ENCODE data around the gene CCN5. TPM values are rescaled to one million over a fixed set of nuclear protein-coding genes. Genes with fewer than 3 reads are reported as not detected.
"Not testable (repeated sequence)": the region's sequence is repeated elsewhere in the genome, so short reads cannot be mapped to it uniquely, and the experiment has no call there.

CCN5 gene
- total and polyA plus RNA-seq, 7 donors, result 1.0 to 48.7 (median 15.0) TPM

GRCh38 chr20:44762466-44763140 lies 47.4 kb downstream of the CCN5 start:
- DNase-seq, result no peak
- Histone ChIP-seq H3K27me3 (peaks cover 0 to 5% (median 0%) of the 10 kb centered on the region in 3 donors), H3K36me3 (no peaks in the 10 kb centered on the region), H3K9me3 (no peaks in the 10 kb centered on the region), H3K27ac (peak overlapping the region in 1 of 4 donors; percentile 62), H3K4me3 (no peak overlapping the region), H3K4me1 (no peaks in the 10 kb centered on the region)
- peak in 1 of 4 donors; percentile 21 for TF ChIP-seq POLR2AphosphoS5 (IDR thresholded peaks at IDR 0.05)
- no peak for TF ChIP-seq POLR2A (IDR thresholded peaks at IDR 0.05)
- WGBS, 2 donors, result 76 to 81% methylated on average over 10 of the region's 10 CpGs
- intact Hi-C loops (cut with DNase I), result no loop called here

DNA sequence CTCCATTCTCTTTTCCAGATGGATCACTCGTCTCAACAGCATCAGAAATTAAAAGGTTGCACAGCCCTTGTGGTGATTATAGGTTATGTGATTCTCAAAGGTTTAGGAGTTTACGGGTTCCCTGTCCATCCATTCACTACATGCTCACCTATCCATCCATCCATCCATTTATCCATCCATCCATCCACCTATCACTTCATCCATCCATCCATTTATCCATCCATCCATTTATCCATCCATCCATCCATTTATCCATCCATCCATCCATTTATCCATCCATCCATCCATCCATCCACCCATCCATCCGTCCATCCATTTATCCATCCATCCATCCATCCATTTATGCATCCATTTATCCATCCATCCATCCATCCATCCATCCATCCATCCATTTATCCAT lies 48.6 kb downstream of the CCN5 start:
- intact Hi-C loops (cut with DNase I); H3K27me3 ChIP-seq; H3K36me3 ChIP-seq; H3K4me1 ChIP-seq; H3K9me3 ChIP-seq; H3K27ac ChIP-seq; H3K4me3 ChIP-seq; DNase-seq: not testable (repeated sequence)
- WGBS, 2 donors, result 91 to 92% methylated on average over 3 of the region's 3 CpGs

GRCh38 chr20:44765091-44765490 lies 49.9 kb downstream of the CCN5 start:
- H3K9me3 ChIP-seq, result no peaks in the 10 kb centered on the region
- TF ChIP-seq POLR2A (IDR thresholded peaks at IDR 0.05) (no peak), POLR2AphosphoS5 (IDR thresholded peaks at IDR 0.05) (no peak), CTCF (IDR thresholded peaks at IDR 0.05) (no peak), EP300 (IDR thresholded peaks at IDR 0.05) (no peak)
- intact Hi-C loops (cut with DNase I), result no loop called here
- no peak overlapping the region for H3K27ac ChIP-seq
- DNase-seq, result no peak
- H3K36me3 ChIP-seq, result no peaks in the 10 kb centered on the region
- no peak overlapping the region for H3K4me3 ChIP-seq
- no peaks in the 10 kb centered on the region for H3K4me1 ChIP-seq
- H3K27me3 ChIP-seq, result peaks cover 0 to 6% (median 0%) of the 10 kb centered on the region in 3 donors
- WGBS, 2 donors, result 54 to 68% methylated on average over 4 of the region's 4 CpGs

GRCh38 chr20:44765701-44766347 lies 50.7 kb downstream of the CCN5 start:
- H3K27ac ChIP-seq, result no peak overlapping the region
- TF ChIP-seq POLR2AphosphoS5 (IDR thresholded peaks at IDR 0.05) (no peak), POLR2A (IDR thresholded peaks at IDR 0.05) (no peak)
- intact Hi-C loops (cut with DNase I), result no loop called here

DNA sequence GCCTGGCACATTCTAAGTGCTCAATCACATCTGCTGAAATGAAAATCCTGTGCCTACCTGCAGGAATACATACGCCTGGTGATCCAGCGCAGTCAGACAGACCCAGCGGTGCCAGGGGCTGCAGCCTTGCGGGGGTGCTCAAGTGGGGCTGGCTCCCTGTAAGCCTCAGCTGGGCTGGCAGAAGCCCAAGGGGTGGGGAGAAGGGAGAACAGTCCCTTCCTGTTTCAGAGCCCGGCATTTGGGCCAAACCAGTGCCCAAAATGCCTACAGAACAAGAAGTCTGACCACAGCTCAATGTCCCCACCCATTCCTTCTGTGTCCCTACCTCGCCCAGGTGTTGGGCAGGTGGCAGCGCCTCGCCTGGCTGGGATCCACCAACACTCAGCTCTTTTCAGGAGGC lies 53.1 kb downstream of the CCN5 start:
- intact Hi-C loops (cut with DNase I), result no loop called here
- 57 to 79% methylated on average over 8 of the region's 8 CpGs for WGBS, 2 donors
- DNase-seq, result no peak
- Histone ChIP-seq H3K4me1 (no peaks in the 10 kb centered on the region), H3K9me3 (no peaks in the 10 kb centered on the region), H3K27me3 (peaks cover 0 to 31% (median 0%) of the 10 kb centered on the region in 3 donors), H3K4me3 (no peak overlapping the region), H3K36me3 (no peaks in the 10 kb centered on the region), H3K27ac (no peak overlapping the region)
- no peak for TF ChIP-seq EP300 (IDR thresholded peaks at IDR 0.05)
- TF ChIP-seq CTCF (IDR thresholded peaks at IDR 0.05), result no peak
- TF ChIP-seq POLR2A (IDR thresholded peaks at IDR 0.05), result no peak
- no peak for TF ChIP-seq POLR2AphosphoS5 (IDR thresholded peaks at IDR 0.05)

More at GRCh38 chr20:44765701-44766347, 50.7 kb downstream of the CCN5 start:
- H3K27me3 ChIP-seq, result peaks cover 0 to 13% (median 0%) of the 10 kb centered on the region in 3 donors
- H3K4me1 ChIP-seq, result no peaks in the 10 kb centered on the region
- H3K9me3 ChIP-seq, result no peaks in the 10 kb centered on the region
- 53 to 66% methylated on average over 7 of the region's 7 CpGs for WGBS, 2 donors
- no peak overlapping the region for H3K4me3 ChIP-seq
- H3K36me3 ChIP-seq, result no peaks in the 10 kb centered on the region
- DNase-seq, result no peak

DNA sequence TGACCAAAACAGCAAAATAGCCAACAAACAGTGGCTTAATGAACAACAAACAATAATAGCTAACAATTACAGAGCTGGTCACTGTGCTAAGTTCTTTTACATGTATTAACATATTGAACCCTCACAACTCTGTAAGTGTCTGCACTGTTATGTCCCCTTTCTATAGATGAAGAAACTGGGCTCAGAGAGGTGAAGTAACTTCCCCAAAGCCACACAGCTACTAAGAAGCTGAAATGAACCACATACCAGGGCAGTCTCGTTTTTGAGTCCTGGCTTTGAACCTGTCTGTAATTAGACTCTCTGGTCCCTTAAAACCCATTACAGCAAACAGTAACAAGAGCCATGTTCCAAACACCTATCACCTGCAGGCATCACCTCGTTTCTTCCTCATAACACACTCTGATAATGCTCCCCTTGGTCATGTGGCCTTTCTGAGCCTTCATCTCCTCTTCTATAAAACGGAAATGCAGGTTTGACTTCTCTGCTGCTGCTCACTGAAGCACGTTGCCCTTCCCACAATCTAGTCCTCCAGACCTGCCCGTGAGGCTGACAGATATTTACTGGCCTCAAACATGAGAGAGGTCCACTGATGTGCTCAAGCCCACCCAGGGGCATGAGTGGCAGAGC lies 53.8 kb downstream of the CCN5 start:
- Histone ChIP-seq H3K36me3 (no peaks in the 10 kb centered on the region), H3K9me3 (no peaks in the 10 kb centered on the region), H3K27me3 (peaks cover 0 to 38% (median 0%) of the 10 kb centered on the region in 3 donors), H3K27ac (no peak overlapping the region), H3K4me3 (no peak overlapping the region), H3K4me1 (no peaks in the 10 kb centered on the region)
- no peak for TF ChIP-seq POLR2A (IDR thresholded peaks at IDR 0.05)
- no peak for TF ChIP-seq EP300 (IDR thresholded peaks at IDR 0.05)
- TF ChIP-seq POLR2AphosphoS5 (IDR thresholded peaks at IDR 0.05), result no peak
- no peak for TF ChIP-seq CTCF (IDR thresholded peaks at IDR 0.05)
- intact Hi-C loops (cut with DNase I), result no loop called here
- DNase-seq, result no peak
- 56 to 61% methylated on average over 5 of the region's 5 CpGs for whole genome bisulfite sequencing, 2 donors
